HG03135 (cell line): ENCODE results near the gene MAN2C1.
"Not testable (repeated sequence)": the region's sequence is repeated elsewhere in the genome, so short reads cannot be mapped to it uniquely, and the experiment has no call there.

Experiments used
- ATAC-seq: cut with Tn5 transposase; IDR thresholded peaks from one replicate; pipeline ENCODE4 v1.9.1; 2021; ENCODE audit warnings: mild to moderate bottlenecking, moderate library complexity; ENCODE audit not compliant: unreplicated experiment

Gene MAN2C1

GRCh38 chr15:75361361-75361988 lies 6.9 kb downstream of the MAN2C1 start:
- ATAC-seq = no peak

- no peak for ATAC-seq
Observed at GRCh38 chr15:75360856-75361255, 7.6 kb downstream of the MAN2C1 start.

- ATAC-seq = no peak
Observed at GRCh38 chr15:75360391-75360790, 8.0 kb downstream of the MAN2C1 start.

DNA sequence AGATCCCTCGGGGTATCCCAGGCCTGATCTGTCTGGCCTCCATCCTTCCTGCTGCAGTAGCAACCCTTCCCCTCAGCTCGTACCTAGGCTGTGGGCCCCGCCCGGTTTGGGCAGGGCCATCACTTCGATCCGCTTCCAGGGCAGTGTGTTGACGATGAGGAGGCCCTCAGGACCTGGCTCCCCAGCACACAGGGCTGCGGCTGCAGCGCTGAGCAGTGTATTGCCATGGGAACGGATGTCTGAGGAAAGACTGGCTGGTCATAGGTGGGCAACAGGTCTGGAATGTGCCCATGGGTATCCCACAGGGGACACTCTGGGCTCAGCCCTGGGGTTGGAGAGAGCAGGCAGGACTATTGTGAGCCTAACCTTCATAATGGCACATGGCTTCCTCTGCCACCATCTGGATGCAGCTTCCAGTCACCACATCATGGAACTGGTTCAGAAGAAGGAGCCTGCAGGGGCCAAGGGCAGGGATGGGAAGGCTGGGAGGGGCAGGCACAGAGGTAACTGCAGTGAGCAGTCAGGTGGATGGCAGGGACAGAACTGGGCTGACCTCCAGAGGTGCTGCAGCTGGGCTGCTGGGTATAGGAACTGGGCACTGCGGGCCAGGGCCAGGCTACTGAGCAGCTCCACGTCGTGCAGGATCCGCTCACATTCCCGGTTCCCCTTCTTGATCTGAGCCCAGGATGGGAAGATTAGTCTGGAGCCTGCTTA lies 8.7 kb downstream of the MAN2C1 start:
- ATAC-seq = no peak

DNA sequence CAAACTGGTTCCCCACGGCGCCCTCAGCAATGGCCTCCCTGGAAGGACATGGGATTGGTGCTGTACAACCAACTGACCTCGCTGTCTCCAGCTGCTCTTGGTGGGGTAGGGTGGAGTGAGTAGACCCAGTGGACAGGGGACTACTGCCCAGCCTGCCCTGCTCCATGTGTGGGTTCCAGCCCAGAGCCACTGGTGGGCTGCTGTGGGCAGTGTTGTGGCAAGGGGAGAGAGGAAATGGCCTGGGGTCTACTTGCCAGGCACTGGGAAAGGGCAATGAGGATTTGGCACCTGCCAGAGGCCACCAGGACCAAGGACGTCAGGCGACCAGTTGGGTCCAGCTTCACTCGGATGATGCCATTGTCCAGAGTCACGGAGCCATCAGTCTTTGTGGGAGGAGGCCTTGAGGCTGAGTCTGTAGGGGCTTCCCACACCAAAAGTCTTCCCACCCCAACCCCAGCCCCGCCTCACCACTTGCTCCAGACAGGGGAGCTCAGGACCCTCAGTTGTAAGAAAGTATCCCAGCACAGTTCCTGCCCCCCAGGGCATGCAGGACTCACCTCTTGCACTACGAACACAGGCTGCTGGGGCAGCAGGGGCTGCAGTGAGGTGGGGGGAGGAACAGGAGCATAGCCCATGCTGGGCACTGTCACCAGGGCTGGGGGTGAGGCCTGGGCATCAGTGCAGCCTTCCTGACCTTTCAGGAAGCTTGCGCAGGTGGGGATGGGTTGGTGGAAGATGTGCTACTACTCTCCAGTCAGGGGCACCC lies 9.5 kb downstream of the MAN2C1 start:
- ATAC-seq = no peak

- no peak for ATAC-seq
Observed at GRCh38 chr15:75357976-75358673, 10.3 kb downstream of the MAN2C1 start.

- ATAC-seq = no peak
Observed at GRCh38 chr15:75356517-75356916, 11.9 kb downstream of the MAN2C1 start.

DNA sequence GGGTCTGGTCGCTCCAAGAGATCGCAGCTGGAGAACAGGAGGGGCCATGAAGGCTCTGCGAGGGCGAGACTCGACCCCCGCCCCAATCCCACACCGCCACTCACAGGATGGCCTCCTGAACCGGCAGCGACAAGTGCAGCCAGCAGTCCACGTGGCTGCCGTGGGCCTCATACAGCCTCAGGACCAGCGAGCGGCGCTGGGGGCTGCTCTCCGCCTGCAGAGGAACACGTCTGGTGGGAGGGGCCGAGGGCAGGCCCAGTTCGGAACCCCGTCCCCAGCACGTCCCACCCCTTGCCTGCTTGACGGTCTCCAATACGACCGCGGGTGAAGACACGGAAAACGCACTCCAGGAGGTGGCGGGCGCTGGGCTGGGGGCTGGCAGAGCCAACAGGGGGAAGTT lies 12.4 kb downstream of the MAN2C1 start:
- ATAC-seq = no peak

DNA sequence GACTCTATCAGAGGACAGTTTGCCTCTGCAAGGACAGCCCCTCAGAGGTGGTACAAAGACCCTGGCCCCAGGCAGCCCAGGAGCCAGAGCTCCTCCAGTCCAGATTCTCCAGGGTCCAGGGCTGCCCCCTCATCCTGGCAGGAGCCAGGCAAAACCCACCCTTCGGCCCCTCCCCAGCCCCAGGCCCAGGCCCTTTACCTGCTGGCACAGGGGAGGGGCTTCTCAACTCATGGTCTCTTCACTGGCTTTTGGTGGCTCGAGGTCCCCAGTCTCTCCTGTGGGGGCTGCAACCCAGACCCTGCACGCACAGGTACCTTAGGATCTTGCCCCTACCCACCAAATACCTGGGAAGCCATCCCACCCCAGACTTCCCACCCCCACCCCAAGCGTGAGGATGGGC lies 13.0 kb downstream of the MAN2C1 start:
- ATAC-seq = no peak

GRCh38 chr15:75354454-75354853 lies 14.0 kb downstream of the MAN2C1 start:
- ATAC-seq = no peak

DNA sequence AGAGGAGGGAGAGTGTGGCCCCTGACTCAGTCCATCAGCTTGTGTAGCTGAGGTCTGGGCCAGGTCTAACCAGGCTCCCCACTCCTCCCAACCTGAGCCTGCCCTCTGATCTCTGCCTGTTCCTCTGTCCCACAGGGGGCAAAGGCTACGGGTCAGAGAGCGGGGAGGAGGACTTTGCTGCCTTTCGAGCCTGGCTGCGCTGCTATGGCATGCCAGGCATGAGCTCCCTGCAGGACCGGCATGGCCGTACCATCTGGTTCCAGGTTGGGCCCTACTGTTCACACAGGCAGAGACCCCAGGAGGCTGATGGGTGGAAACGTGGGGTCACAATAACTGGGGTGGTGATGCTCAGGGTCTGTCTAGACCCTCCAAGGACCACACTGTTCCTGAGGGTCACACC lies 14.8 kb downstream of the MAN2C1 start:
- ATAC-seq = no peak

DNA sequence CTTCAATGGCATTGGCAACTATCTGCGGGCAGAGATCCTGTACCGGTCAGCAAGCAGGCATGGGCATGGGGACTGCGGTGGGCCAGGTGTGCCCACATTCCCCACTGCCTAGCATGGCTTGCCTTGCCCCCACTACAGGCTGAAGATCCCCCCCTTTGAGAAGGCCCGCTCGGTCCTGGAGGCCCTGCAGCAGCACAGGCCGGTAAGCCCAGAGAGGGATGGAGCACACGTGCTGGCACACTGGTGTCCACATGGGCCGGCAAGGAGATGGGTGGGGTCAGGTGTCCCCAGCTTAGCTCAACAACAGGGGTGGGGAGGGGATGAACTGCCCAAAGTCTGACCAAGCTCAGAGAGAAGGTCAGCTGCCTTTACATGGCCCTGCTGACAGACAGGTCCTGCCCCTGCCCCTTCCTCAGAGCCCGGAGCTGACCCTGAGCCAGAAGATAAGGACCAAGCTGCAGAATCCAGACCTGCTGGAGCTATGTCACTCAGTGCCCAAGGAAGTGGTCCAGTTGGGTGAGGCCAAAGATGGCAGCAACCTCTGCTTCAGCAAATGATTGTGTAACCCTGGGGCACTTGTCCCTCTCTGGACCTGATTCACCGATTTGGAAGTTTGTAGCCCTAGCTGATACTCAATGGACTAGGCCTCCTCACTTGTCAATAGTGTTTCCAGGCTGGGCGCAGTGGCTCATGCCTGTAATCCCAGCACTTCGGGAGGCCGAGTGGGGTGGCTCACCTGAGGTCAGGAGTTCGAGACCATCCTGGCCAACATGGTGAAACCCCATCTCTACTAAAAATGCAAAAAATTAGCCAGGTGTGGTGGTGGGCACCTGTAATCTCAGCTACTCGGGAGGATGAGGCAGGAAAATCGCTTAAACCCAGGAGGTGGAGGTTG lies 16.0 kb downstream of the MAN2C1 start:
- ATAC-seq = no peak

DNA sequence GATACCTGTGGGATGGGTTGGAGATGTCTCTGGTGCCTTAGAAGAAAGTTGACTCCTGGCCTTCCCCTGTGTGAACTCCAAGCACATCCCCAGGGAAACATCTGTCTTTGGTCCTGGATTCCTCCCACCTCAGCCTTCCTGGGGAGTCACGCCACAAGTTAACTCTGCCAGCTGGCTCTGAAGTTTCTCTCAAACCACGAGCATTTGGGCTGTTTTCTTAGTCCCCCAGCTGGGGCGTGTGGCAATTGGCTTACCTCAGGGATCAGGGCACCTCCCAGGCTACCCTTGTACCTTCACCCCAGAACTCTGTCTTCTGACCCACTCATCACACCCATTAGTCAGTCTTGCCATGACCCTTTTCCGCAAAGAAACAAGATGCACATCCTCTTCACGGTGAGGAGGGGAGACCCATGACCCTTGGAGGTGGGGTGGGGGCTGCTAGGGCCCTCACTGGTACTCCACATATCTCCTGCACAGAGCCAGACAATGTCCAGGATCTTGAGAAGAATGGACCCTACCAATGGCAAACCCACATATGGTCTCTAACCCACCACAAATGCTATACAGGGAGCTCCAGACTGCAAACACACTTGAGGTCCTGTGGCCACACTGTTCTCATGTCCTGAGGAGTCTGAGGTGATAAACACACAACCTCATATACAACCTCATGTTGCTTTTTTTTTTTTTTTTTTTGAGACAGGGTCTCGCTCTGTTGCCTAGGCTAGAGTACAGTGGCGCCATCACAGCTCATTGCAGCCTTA lies 17.6 kb downstream of the MAN2C1 start:
- ATAC-seq = no peak

GRCh38 chr15:75349851-75350588 lies 18.4 kb downstream of the MAN2C1 start:
- no peak for ATAC-seq

DNA sequence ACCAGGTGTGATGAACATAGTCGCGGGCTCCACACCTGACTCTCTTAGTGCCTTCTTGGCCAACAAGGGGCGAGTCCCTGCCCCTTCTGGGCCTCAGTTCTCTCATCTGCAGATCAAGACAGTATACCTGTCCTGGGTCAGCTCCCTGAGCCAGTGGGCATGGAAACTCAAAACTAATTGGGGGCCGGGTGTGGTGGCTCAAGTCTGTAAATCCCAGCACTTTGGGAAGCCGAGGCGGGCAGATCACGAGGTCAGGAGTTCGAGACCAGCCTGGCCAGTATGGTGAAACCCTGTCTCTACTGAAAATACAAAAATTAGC lies 19.1 kb downstream of the MAN2C1 start:
- ATAC-seq = not testable (repeated sequence)

- no peak for ATAC-seq
Observed at GRCh38 chr15:75348562-75349350, 19.7 kb downstream of the MAN2C1 start.

DNA sequence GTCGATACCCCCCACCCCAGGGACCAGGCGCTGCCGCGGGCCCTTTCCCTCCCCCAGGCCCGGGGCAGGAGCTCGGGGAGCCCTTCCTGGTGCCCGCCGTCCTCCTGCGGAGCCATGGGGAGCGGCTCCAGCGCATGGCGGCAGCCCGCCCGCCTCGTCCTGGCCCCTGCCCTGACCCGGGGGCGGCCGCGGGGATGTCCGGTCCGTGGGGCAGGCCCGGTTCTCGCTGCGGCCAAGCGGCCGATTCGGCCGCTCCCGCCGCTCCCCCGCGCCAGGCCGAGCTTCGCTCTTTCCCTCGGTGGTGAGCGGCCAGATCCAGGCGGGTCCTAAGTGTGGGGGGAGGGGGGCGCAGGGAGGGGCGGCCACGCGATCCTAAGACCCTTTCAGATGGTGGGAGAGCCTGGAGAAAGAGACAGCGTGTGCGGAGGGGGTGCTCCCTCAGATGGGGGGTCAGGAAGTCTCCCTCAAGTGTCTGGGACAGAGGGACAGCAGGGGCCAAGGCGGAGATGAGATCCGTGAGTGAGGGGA lies 20.3 kb downstream of the MAN2C1 start:
- ATAC-seq = no peak
